HG02885 (cell line): ENCODE results near the gene KCNQ1OT1.

Experiments
- ATAC-seq: cut with Tn5 transposase; IDR thresholded peaks from one replicate; pipeline ENCODE4 v1.9.1; 2021; ENCODE audit warnings: mild to moderate bottlenecking; ENCODE audit not compliant: unreplicated experiment, poor library complexity

KCNQ1OT1 gene

DNA sequence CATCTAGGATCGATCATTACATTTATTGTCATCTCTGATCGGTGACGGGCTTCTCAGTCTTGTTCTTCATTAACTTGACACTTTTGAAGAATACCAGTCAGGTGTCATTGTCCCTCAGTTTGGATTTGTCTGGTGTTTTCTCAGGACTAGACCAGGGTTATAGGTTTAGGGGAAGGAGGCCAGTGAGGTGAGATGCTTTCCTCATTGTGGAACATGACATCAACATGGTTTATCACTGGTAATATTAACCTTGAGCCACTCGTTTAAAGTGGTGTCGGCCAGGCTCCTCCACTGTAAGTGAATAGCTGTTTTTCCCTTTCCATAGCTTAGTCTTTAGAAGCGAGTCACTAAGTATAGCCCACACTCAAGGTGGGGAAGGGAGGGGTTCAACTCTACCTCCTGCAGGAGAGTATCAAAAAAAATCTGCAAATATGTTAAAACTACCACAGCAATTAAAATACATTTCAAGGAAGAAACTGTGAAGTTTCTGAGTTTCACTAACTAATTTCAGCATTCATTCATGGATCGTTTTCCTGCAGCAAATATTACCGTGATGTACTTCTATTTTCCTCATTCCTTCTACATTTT lies 42.0 kb downstream of the KCNQ1OT1 start:
- ATAC-seq, result no peak

DNA sequence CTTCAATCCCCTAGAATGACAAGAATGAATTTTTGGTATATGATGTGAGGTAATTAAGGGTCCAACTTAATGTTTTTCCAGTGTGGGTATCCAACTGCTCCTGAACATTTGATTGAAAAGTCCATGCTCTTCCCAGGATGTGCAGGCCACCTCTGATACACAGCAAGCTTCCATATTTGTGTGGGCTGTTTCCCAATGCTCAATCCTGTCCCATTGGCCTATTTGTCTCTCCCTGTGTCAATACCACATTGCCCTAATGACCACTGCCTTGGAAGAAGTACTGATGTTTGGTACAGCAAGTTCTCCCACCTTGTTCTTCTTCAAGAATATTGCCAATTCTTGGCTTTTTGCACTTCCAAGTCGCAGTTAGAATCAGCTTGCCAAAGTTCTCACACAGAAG lies 42.9 kb downstream of the KCNQ1OT1 start:
- ATAC-seq, result no peak

DNA sequence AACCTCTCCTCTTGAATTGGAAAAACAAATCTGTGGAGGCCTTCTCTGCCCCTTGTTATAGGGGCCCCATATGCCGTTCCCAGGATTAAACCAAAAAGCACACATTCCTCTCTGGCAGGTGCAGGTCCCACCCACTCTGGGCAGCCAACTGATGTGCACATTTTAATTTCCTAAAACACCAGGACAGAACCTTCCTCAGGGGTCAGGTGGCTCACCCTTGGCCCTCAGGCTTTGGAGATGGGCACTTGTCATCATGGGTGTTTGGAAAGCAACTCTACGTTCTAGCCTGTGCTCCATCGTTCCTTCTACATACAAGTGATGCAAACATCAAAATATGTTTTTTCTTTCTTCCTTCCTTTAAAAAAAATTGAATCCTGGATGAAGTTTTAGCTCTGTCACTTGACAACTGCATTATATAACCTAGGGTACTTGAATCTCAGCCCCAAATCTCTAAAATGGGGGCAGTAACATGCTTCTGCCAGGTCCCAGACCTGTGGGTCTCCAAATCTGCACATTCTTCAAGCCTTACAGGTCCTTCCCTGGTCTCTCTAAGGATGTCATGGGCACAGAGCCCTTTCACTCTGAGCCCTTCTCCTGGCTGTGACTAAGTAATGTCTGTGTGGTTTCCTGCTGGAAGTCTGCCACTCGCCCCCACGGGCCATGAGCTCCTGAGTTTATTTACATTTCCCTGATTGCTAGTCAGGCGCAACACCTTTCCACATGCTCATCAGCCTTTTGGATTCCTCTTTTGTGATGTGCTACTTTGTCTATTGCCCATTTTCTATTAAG lies 43.8 kb downstream of the KCNQ1OT1 start:
- no peak for ATAC-seq

DNA sequence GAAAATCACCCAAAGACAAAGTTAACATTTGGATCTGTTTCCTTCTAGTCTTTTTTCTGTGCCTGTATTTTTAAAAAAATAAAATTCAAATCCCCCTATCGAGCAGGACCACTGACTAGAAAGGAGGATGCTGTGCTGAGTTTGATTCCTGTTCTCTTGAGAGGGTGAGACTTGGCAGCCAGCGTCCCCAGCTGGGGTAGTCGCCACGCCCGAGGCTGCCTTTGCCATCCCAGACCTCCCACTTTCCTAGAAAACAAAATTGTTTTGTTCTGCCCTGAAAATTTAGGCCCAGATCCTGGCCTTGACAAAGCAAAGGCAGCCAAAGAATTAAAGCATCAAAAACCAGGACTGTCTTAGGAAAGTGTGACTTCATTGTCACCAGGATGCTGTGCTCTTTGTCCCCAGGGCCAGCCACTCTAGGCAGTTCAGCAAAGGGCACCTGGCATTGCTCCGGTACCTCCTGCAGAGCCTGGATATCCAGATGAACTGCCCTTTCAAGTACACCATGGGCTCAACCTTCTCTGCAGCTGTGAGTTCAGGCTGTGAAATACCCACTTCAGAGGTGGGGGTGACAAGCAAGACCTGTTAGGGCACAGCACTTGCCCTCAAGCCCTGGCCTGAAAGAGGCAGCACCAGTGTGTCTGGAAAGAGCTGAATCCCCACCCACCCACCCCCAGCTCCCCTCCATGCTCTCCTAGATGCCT lies 44.6 kb downstream of the KCNQ1OT1 start:
- no peak for ATAC-seq

DNA sequence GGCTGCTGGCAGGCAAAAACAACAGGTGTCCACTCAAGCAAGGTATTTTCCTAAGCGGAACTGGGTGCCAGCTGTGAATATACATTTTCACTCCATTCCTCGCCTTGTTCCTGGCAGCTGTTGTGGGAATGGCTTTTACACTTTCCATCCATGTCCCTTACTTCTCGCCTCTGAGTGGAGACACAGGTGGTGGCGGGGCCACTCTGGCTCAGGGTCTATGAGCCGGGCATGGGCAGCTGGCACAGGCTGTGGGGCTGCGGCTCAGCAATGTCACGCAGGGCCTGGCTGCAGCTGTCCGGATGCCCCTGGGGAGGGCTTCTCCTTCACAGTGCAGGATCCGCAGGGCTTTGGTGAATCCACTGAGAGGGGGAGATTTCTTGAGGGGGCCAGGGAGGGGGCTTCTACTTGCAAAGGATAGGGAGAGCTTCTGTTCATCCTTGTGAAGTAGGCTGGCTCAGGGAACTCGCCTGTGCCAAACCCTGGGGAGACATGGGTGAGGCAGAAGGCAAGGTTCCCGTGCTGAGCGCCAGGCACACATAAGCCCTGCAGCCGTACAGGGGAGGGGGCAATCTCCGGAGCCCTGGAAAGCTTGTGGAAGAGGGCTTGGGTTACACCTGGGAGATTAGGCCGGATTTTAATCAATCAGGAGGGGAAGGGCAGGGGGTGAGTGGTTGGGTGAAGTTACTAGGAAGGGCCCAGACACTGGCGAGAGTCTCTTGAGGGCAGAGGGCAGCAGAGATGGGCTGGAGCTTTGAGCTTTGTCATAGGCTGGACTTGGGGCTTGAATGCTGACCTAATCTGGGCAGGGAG lies 45.7 kb downstream of the KCNQ1OT1 start:
- no peak for ATAC-seq

DNA sequence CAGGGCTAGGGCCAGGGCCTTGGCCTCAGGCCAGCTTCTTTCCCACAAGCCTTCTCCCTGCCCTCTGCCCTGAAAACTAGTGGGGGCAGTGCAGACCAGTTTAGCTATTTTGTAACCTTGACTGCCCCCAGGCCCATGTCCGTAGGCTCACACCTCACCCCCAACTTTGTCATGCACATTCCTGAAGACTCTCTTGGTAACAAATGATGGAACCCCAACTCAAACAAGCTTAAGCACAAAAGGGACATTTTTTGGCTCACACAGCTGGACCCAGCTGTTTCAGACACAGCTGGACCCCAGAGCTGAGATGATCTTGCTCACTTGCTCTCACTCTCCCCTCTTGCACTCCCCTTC lies 46.6 kb downstream of the KCNQ1OT1 start:
- ATAC-seq, result no peak

DNA sequence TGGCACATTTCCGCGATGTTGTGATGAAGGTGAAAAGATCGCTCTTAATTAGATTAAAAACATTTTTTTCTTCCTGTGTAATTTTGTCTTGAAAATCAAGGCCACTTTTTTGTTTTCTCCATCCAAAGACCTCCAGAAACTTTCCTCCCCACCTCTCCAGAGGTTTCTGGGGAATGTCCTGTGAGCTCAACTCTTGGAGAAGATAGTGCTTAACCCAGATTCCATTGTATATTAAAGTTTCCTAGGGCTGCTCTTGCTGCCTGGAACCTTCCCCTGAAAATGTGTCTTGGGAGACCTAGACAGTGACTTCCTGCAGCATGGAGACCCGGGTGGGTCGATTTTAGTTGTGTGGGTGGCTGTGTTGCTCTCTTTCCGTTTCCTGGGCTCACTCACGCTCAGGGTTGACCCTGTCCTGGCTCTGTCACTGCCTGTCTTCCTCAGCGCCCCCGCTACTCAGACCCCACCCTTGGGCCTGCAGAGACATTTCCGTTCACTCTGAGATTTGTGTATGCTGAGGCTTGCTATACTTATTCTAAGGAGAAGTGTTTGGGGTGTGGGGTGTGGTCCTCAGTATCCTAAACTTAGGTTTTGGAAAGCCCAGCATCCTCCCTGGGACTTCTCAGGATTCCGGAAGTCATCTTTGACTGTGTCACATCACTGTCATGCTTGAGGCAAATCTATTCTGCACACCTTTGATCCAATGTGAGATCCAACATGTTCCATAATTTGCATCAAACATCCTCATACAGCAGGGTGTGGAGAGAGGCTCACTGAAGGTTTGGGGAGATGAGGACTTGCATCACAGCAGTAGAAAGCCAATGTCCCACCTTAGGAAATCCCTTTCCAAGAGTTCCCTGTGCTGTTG lies 47.2 kb downstream of the KCNQ1OT1 start:
- no peak for ATAC-seq

DNA sequence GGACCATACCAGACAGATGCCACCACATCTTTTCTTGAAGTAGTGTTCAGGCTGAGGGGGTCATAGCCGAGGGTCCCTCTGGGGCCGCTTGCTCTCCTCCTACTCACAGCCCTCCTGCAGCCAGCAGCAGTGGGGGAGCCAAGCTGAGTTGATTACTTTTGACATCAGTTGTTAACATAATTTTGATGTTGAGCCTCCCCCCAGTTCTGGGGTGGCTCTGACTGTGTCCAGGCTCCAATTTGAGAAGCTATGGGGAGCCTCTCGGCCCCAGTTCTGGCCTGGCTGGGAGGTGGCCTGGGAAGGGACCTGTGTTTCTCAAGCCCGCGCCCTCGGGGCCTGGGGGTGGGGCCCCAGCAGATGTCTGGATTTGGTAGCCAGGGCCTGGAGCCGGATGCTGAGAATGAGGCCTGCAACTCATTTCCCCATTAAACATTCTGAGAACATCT lies 47.9 kb downstream of the KCNQ1OT1 start:
- ATAC-seq, result no peak

DNA sequence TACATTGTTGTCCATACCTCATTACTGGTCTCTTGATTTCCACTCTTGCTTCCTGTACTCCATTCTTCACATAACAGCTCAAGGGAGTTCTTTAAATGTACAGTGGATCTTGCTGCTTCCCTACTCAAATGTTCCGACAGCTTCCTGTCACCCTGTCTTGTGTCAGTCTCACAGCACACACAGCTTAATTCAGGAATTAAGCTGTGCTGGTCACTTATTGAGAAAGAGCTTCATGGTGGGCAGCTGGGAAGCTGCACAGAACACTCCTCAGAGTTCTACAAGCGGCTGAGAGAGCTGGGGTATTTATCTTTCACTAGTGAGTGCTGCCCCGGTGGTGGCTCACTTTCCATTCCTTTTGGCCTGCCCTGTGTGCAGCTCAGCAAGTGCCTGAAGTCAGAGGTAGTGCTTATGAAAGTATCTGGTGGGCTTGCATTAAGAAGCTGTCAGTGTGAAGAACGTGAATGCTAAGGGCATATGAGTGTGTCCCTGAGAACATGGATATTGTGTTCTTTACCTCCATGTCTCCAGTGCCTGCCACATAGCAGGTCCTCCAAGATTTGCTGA lies 48.7 kb downstream of the KCNQ1OT1 start:
- ATAC-seq, result no peak

DNA sequence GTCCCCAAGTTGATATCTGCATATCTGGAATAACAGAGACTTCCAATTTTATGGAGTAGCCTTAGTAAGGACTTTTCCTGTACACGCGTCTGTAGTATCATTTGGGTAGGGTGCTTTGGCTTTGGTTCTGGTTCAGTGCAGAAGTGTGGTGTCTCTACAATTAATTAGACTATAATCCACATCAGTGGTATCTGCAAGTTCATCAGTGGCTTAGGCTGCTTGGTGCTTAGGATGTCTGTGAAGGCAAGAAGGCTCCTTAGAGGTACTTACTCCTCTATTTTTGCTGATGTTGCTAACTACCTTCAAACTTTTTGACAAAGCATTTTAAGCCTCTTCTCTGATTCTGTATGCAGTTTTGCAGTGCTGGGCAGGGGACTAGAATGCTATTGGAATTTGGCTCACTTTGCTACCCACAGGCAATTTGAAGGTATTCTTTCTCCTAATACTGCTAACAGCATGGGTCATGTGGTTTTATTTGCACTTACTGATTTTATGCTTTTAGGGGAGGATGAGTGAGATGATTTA lies 49.4 kb downstream of the KCNQ1OT1 start:
- ATAC-seq, result no peak

DNA sequence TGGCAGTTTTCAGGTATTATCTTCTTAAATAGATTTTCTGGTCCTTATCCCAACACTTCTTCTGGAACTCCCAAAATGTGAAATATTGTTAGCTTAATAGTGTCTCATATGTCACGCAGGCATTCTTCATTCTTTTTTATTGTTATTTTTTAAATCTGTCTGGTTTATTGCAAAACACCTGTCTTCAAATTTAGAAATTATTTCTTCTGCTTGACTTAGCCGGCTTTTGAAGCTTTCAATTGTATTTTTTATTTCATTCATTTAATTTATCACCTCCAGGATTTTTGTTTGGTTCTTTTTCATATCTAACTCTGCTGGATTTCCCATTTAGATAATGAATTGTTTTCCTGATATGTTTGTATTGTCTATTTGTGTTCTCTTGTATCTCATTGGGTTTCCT lies 49.9 kb downstream of the KCNQ1OT1 start:
- no peak for ATAC-seq

DNA sequence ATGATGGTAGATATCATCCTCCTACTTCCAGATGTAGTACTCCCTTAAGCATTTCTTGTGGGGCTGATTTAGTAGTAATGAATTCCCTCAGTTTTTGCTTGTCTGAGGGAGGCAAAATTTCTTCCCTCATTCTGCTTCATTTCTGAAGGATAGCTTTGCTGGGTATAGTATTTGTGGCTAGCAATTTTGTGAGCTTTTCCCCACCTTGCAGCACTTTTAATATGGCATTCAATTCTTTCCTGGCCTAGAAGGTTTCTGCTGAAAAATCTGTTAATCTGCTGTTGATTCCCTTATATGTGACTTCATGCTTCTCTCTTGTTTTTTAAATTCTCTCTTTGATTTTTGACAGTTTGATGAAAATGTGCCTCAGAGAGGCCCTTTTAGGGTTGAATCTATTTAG lies 50.4 kb downstream of the KCNQ1OT1 start:
- ATAC-seq, result no peak

DNA sequence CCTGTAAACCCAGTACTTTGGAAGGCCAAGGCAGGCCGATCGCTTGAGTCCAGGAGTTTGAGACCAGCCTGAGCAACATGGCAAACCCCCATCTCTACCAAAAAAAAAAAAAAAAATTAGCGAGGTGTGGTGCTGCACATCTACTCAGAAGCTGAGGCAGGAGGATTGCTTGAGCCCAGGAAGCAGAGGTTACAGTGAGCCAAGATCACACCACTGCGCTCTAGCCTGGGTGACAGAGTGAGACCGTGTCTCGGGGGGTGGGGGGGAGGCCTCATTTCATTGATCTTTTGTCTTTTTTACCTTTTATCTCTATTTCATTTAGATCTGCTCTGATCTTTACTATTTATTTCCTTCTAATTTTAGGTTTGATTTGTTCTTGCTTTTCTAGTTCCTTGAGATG lies 51.8 kb downstream of the KCNQ1OT1 start:
- no peak for ATAC-seq

DNA sequence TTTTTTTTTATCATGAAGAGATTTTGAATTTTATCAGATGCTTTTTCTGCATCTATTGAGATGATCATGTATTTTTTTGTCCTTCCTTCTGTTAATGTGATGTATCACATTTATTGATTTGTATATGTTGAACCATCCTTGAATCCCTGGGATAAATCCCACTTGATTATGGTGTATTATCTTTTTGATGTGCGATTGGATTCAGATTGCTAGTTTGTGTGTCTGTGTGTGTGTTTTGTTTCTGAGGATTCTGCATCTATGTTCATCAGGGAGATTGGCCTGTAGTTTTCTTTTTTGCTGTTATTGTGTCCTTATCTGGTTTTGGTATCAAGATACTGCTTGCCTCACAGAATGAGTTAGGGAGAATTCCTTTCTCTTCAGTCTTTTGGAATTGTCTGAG lies 52.6 kb downstream of the KCNQ1OT1 start:
- ATAC-seq, result no peak

DNA sequence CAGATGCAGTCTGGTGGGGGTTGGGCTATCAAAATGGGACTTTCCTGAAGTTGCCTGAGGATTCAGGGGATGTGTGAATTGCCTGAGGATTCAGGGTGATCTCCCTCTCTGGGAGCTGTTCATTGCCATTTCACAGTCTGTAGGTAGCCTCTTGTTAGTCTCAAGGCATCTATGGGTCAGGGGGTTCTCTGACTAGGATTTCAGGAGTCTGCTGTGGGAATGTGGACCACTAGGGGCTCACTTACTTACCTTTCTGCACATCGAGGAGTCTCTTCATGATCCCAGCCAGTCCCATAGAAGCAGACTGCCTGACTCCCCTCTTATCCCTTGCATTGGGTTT lies 54.0 kb downstream of the KCNQ1OT1 start:
- ATAC-seq, result no peak

DNA sequence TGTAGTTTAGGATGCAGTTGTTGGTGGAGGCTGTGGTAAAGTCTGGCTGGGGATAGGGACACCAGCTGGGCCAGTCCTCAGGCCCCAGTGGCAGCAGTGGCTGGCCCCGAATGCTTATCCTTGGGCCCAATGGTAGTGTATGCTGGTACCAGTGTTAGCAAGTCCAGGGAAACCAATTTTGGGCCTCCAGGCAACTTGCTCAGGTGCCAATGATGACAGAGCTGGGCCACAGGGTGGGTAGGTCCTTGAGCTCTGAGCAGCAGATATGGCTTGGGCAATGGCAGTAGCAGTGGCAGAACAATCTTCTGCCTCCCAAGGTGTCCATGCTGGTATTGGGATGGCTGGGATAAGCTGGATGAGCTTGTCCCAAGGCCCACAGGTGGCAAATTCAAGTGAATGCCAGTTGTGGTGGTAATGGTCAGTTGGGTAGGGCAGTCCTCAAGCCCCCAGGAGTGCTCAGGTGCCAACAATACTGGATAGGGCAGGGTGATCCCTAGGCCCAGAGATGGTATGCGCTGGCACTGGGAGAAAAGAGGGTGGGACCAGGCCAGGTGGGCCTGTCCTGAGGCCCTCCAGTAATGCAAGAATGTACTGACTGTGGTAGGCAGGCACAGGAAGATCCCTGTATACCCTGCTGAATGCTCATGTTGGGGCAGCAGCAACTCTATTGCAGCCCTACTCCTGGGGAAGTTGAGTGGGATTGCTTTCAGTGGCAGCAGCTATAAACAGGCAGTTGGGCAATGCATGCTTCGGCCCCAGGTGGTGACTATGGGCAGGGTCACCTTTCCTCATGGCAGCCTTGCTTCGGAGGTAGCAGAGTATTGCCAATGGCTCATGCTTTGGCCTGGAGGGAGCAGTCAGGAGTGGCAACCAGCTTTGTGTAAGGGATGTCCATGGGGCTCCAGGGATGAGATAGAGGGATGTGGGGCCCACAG lies 54.7 kb downstream of the KCNQ1OT1 start:
- ATAC-seq, result no peak

DNA sequence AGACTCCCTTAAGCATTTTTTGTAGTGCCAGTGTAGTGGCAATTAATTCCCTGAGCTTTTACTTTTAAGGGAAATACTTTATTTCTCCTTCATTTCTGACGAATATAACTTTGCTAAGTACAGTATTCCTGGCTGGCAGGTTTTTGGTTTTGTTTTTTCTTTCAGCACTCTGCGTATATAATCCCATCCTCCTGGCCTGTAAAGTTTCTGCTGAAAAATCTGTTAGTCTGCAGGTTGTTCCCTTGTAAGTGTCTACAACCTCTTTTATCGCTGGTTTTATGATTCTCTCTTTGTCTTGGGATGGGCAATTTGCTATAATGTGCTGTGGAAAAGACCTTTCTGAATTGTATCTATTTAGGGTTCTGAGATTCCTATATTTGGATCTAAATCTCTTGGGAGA lies 56.0 kb downstream of the KCNQ1OT1 start:
- ATAC-seq, result no peak

DNA sequence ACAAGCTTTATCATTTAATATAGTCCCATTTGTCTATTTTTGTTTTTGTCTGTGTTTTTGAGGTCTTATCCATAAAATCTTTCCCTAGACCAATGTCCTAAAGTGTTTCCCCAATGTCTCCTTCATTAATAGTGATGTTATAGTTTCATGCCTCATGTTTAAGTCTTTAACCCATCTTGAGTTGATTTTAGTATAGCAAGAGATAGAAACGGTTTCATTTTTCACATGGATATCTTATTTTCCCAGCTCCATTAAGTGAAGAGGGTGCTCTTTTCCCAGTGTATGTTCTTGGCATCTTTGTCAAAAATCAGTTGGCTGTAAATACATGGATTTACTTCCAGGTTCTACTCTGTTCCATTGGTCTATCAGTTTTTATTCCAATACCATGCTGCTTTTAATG lies 58.2 kb downstream of the KCNQ1OT1 start:
- no peak for ATAC-seq
